GM12878 (cell line): ENCODE data around the gene ISCA2. TPM values are rescaled to one million over a fixed set of nuclear protein-coding genes. Genes with fewer than 3 reads are reported as not detected.

Source experiments
- ATAC-seq: fragments of 200-7000 bp; cut with Tn5 transposase; 3 replicates; pipeline ENCODE4 v1.9.1; 2020; ENCODE audit warnings: mild to moderate bottlenecking, moderate library complexity
- BruUV-seq: library from RNA; stranded (reverse); fragments of 400-500 nt; replicated peaks from 2 replicates; lab custom pipeline; 2021; lab: Mats Ljungman, UMichigan
- CTCF ChIA-PET: fragments of 300-600 bp; sonication (Branson Sonifier 250); formaldehyde crosslinking; extraction: SDS; loops from one replicate; lab custom pipeline; 2021; ENCODE audit warnings: inconsistent platforms; lab: Yijun Ruan, JAX
- POLR2A ChIA-PET: fragments of 350-600 bp; formaldehyde crosslinking; extraction: SDS; loops from one replicate; lab custom pipeline; 2021; ENCODE audit warnings: inconsistent platforms; lab: Charles Lee
- RAD21 ChIA-PET: fragments of 300-600 bp; sonication (Branson Sonifier 250); formaldehyde crosslinking; loops from one replicate; lab custom pipeline; 2023; ENCODE audit warnings: antibody characterized with exemption; ENCODE audit not compliant: unreplicated experiment; lab: Charles Lee
- SMC1A ChIA-PET: fragments of 300-600 bp; sonication (Branson Sonifier 250); formaldehyde crosslinking; loops from one replicate; lab custom pipeline; 2023; ENCODE audit not compliant: unreplicated experiment, uncharacterized antibody; lab: Charles Lee
- DNase-seq: peaks from one replicate; pipeline ENCODE4 v3.0.0-alpha.2; 2011; ENCODE audit warnings: low read depth, low spot score
- FAIRE-seq: peaks from 3 replicates; lab custom pipeline; 2011; peaks lifted over from hg19 to GRCh38; lab: Jason Lieb, UNC
- H2AFZ ChIP-seq: 2 replicates; pipeline ENCODE4 v1.6.0; 2011; ENCODE audit warnings: low read depth, low read length, control low read depth; ENCODE audit not compliant: control insufficient read depth
- H3K27ac ChIP-seq: 2 replicates; pipeline ENCODE4 v1.5.1; 2011; ENCODE audit warnings: control low read depth; ENCODE audit not compliant: control insufficient read depth, insufficient read depth
- H3K27me3 ChIP-seq, 2 experiments: replicated peaks in 1 of 2; 2 replicates each; pipeline versions ENCODE4 v1.6.0 to v1.6.1; 2011; ENCODE audit warnings: low read length in 1 of 2; ENCODE audit not compliant: control insufficient read depth in 2 of 2, insufficient read depth in 2 of 2
- H3K36me3 ChIP-seq, 2 experiments: 2 replicates each; pipeline ENCODE4 v1.5.1; 2011; ENCODE audit warnings: low read length in 1 of 2; ENCODE audit not compliant: control insufficient read depth in 2 of 2, insufficient read depth in 2 of 2
- H3K4me1 ChIP-seq: 2 replicates; pipeline ENCODE4 v1.6.1; 2011; ENCODE audit warnings: mild to moderate bottlenecking, low read length, moderate library complexity, mixed read lengths; ENCODE audit not compliant: control insufficient read depth, insufficient read depth
- H3K4me2 ChIP-seq: 2 replicates; pipeline ENCODE4 v1.6.0; 2011; ENCODE audit warnings: control low read depth; ENCODE audit not compliant: control insufficient read depth, insufficient read depth
- H3K4me3 ChIP-seq: fragments of 200-600 bp; sonication (generic); 2 replicates; pipeline ENCODE4 v1.5.1; 2016
- H3K79me2 ChIP-seq: 2 replicates; pipeline ENCODE4 v1.6.0; 2011; ENCODE audit warnings: low read length; ENCODE audit not compliant: control insufficient read depth, insufficient read depth
- H3K9ac ChIP-seq: 2 replicates; pipeline ENCODE4 v1.8.0; 2011; ENCODE audit warnings: low read length, control low read depth, mixed read lengths; ENCODE audit not compliant: control insufficient read depth, insufficient read depth
- H3K9me3 ChIP-seq: replicated peaks from 3 replicates; pipeline ENCODE4 v1.5.1; 2011; ENCODE audit warnings: mild to moderate bottlenecking, low read length; ENCODE audit not compliant: control insufficient read depth, insufficient read depth
- H4K20me1 ChIP-seq: 2 replicates; pipeline ENCODE4 v1.6.0; 2011; ENCODE audit not compliant: control insufficient read depth, insufficient read depth
- BCLAF1 ChIP-seq: fragments of 450-650 bp; IDR thresholded peaks from 2 replicates; pipeline ENCODE4 v1.6.1; 2017; ENCODE audit warnings: antibody characterized with exemption, mild to moderate bottlenecking, moderate library complexity
- CBX5 ChIP-seq: sonication (generic); IDR thresholded peaks from 2 replicates; pipeline ENCODE4 v1.6.1; 2016; ENCODE audit warnings: low read depth, moderate library complexity, mild to moderate bottlenecking, inconsistent platforms
- CEBPB ChIP-seq, 2 experiments: fragments of 150-350 bp in 1 of 2; IDR thresholded peaks; 2 replicates each; pipeline ENCODE4 v1.6.1; 2012 to 2014; ENCODE audit warnings: low read depth in 2 of 2, low read length in 2 of 2, borderline replicate concordance in 1 of 2, inconsistent platforms in 1 of 2
- CHD4 ChIP-seq: fragments of 200-600 bp; sonication (generic); IDR thresholded peaks from 2 replicates; pipeline ENCODE4 v1.6.1; 2016; ENCODE audit warnings: mild to moderate bottlenecking
- EP300 ChIP-seq, 2 experiments: fragments of 150-350 bp in 1 of 2; IDR thresholded peaks; 2 replicates each; pipeline ENCODE4 v1.6.1; 2011 to 2012; ENCODE audit warnings: low read depth in 2 of 2, low read length in 2 of 2, borderline replicate concordance in 1 of 2, improper control_type of control experiment in 1 of 2, inconsistent platforms in 1 of 2; ENCODE audit not compliant: control insufficient read depth in 1 of 2
- FOS ChIP-seq: IDR thresholded peaks from 3 replicates; pipeline ENCODE4 v1.6.1; 2011; ENCODE audit warnings: borderline replicate concordance; ENCODE audit not compliant: insufficient read length; ENCODE audit errors: extremely low read depth
- NFIC ChIP-seq: IDR thresholded peaks from 2 replicates; pipeline ENCODE4 v1.6.1; 2012; ENCODE audit warnings: low read depth, mild to moderate bottlenecking, inconsistent platforms, low read length, moderate library complexity
- NRF1 ChIP-seq: conservative IDR thresholded peaks from 2 replicates; pipeline ENCODE4 v1.6.1; 2011; ENCODE audit warnings: mild to moderate bottlenecking, low read depth, low read length, improper control_type of control experiment
- RAD51 ChIP-seq: fragments of 450-650 bp; IDR thresholded peaks from 2 replicates; pipeline ENCODE4 v1.6.1; 2016; ENCODE audit warnings: moderate library complexity, mild to moderate bottlenecking, inconsistent platforms
- RB1 ChIP-seq: fragments of 450-650 bp; formaldehyde crosslinking; IDR thresholded peaks from 2 replicates; pipeline ENCODE4 v1.6.1; 2017; ENCODE audit warnings: mild to moderate bottlenecking, borderline replicate concordance
- SIX5 ChIP-seq: IDR thresholded peaks from 2 replicates; pipeline ENCODE4 v1.6.1; 2011; ENCODE audit warnings: mild to moderate bottlenecking, low read depth, low read length, moderate library complexity; ENCODE audit not compliant: severe bottlenecking
- SRF ChIP-seq, 2 experiments: IDR thresholded peaks; 2 replicates each; pipeline ENCODE4 v1.6.1; 2011; ENCODE audit warnings: low read depth in 2 of 2, low read length in 2 of 2, mild to moderate bottlenecking in 1 of 2, moderate library complexity in 1 of 2
- STAT1 ChIP-seq: fragments of 450-650 bp; conservative IDR thresholded peaks from 2 replicates; pipeline ENCODE4 v1.6.1; 2014; ENCODE audit warnings: antibody characterized with exemption, mild to moderate bottlenecking
- SUZ12 ChIP-seq: fragments of 200-600 bp; sonication (generic); IDR thresholded peaks from one replicate; pipeline ENCODE4 v1.6.1; 2018; ENCODE audit warnings: antibody characterized with exemption, mild to moderate bottlenecking; ENCODE audit not compliant: unreplicated experiment
- TBL1XR1 ChIP-seq: IDR thresholded peaks from 2 replicates; pipeline ENCODE4 v1.6.1; 2012; ENCODE audit warnings: low read depth, low read length, improper control_type of control experiment
- ZNF274 ChIP-seq: IDR thresholded peaks from one replicate; pipeline ENCODE4 v1.8.0; 2011; ENCODE audit not compliant: insufficient read length, insufficient read depth
- WGBS: methylation state at CpG from one replicate; pipeline ENCODE4 v1.1.6; 2016; ENCODE audit warnings: low lambda C conversion rate; ENCODE audit not compliant: insufficient replicate concordance, insufficient coverage; ENCODE audit errors: missing lambda C conversion rate; 5-methylcytosine and 5-hydroxymethylcytosine counted together
- in situ Hi-C: fragments of 300-500 bp; cut with MboI; formaldehyde crosslinking; loops from 9 replicates; pipeline ENCODE4 v1.14.3; 2018; ENCODE audit warnings: mixed read lengths
- intact Hi-C: fragments of 100-400 bp; cut with micrococcal nuclease; formaldehyde crosslinking; loops from one replicate; pipeline ENCODE4 v1.14.2; 2022; ENCODE audit not compliant: unreplicated experiment
- polyA plus RNA-seq, 11 experiments: library from polyadenylated mRNA; depleted of rRNA in 4 of 11; unstranded in 6 of 11; stranded (reverse) in 5 of 11; fragments of >200 nt; fragmentation: Nextera tagmentation in 4 of 11; fragmentation: Illumina TruSeq in 1 of 11; extraction: Ambion mirVana in 4 of 11; extraction: Trizol in 1 of 11; gene quantifications; 1 replicate in 1 of 11; 2 replicates in 10 of 11; pipeline versions ENCODE4 v1.2.1 to v1.2.3, GENCODE V29; 2011 to 2016; ENCODE audit warnings: inconsistent platforms in 2 of 11, missing spikeins in 2 of 11, low read depth in 1 of 11
- total RNA-seq, 4 experiments: library from RNA; depleted of rRNA in 3 of 4; stranded (reverse); fragments of >200 nt in 3 of 4; fragmentation: Illumina TruSeq in 1 of 4; extraction: Trizol in 1 of 4; gene quantifications; 2 replicates each; pipeline versions ENCODE4 v1.2.1 to v1.2.3, GENCODE V29; 2013 to 2021
- TF ChIP-seq, protein P1 (sequence below): fragments of 450-650 bp; conservative IDR thresholded peaks from 2 replicates; pipeline ENCODE4 v1.6.1; 2017; ENCODE audit warnings: mild to moderate bottlenecking, moderate library complexity

Gene ISCA2
- total and polyA plus RNA-seq, 10 of the 15 experiments (the other 5 are each of a cell fraction or from before 2014, with no cell fraction given), result 7.5 to 116 (median 32.5) TPM

- intact Hi-C loops, result no loop called here
Measured at GRCh38 chr14:74507085-74507484, 13.5 kb downstream of the ISCA2 start.

GRCh38 chr14:74507840-74508239, 14.3 kb downstream of the ISCA2 start:
- POLR2A ChIA-PET, result no interaction called here
- no peak for DNase-seq
- Histone ChIP-seq H2AFZ (no peak overlapping the region), H3K79me2 (no peaks in the 10 kb centered on the region), H3K36me3 (no peaks in the 10 kb centered on the region), H3K4me3 (no peak overlapping the region), H3K4me1 (no peaks in the 10 kb centered on the region), H3K27ac (no peak overlapping the region), H3K9ac (no peak overlapping the region), H4K20me1 (no peaks in the 10 kb centered on the region), H3K9me3 (no peaks in the 10 kb centered on the region), H3K27me3 (no peaks in the 10 kb centered on the region; a peak in 1 of 4 replicates), H3K4me2 (no peak overlapping the region)
- no TSS peak for BruUV-seq
- intact Hi-C loops (no loop called here), in situ Hi-C loops (no loop called here)
- RAD21 ChIA-PET, result no interaction called here
- no peak for FAIRE-seq
- no peak for ATAC-seq
- WGBS, result 2% methylated on average over 4 of the region's 5 CpGs
- CTCF ChIA-PET, result no interaction called here
- SMC1A ChIA-PET, result no interaction called here
- TF ChIP-seq RAD51, result no peak
- TF ChIP-seq NRF1, result no peak
- no peak for TF ChIP-seq TBL1XR1
- TF ChIP-seq BCLAF1, result no peak
- TF ChIP-seq FOS, result no peak
- TF ChIP-seq STAT1, result no peak
- no peak for TF ChIP-seq SIX5
- TF ChIP-seq EP300 (IDR thresholded peaks at IDR 0.05; ENCODE audit: borderline replicate concordance in 1 of 2, control insufficient read depth in 1 of 2, low read depth in 2 of 2, low read length in 2 of 2), result no peak

More at GRCh38 chr14:74507085-74507484, 13.5 kb downstream of the ISCA2 start:
- no peaks in the 10 kb centered on the region for H3K9me3 ChIP-seq
- H3K27me3 ChIP-seq, result no peaks in the 10 kb centered on the region; a peak in 1 of 4 replicates
- ChIA-PET POLR2A (no interaction called here), RAD21 (no interaction called here), SMC1A (no interaction called here), CTCF (no interaction called here)
- H3K36me3 ChIP-seq, result no peaks in the 10 kb centered on the region
- BruUV-seq, result no TSS peak
- FAIRE-seq (no peak), DNase-seq (no peak), ATAC-seq (no peak)
- no peak overlapping the region for H3K9ac ChIP-seq
- no peaks in the 10 kb centered on the region for H3K79me2 ChIP-seq
- no peak overlapping the region for H3K4me2 ChIP-seq
- H2AFZ ChIP-seq, result no peak overlapping the region
- TF ChIP-seq CBX5, result no peak
- TF ChIP-seq ZNF274, result no peak
- TF ChIP-seq SRF (IDR thresholded peaks at IDR 0.05; ENCODE audit: low read depth in 2 of 2, low read length in 2 of 2), result no peak
- TF ChIP-seq RB1, result no peak
- no peak for TF ChIP-seq SUZ12
- TF ChIP-seq, protein P1, sequence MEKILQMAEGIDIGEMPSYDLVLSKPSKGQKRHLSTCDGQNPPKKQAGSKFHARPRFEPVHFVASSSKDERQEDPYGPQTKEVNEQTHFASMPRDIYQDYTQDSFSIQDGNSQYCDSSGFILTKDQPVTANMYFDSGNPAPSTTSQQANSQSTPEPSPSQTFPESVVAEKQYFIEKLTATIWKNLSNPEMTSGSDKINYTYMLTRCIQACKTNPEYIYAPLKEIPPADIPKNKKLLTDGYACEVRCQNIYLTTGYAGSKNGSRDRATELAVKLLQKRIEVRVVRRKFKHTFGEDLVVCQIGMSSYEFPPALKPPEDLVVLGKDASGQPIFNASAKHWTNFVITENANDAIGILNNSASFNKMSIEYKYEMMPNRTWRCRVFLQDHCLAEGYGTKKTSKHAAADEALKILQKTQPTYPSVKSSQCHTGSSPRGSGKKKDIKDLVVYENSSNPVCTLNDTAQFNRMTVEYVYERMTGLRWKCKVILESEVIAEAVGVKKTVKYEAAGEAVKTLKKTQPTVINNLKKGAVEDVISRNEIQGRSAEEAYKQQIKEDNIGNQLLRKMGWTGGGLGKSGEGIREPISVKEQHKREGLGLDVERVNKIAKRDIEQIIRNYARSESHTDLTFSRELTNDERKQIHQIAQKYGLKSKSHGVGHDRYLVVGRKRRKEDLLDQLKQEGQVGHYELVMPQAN, result no peak
- TF ChIP-seq CHD4, result no peak
- TF ChIP-seq CEBPB (IDR thresholded peaks at IDR 0.05; ENCODE audit: borderline replicate concordance in 1 of 2, low read depth in 2 of 2, low read length in 2 of 2), result no peak
- no peak for TF ChIP-seq NFIC
- no peak overlapping the region for H3K4me3 ChIP-seq
- no peaks in the 10 kb centered on the region for H4K20me1 ChIP-seq
- in situ Hi-C loops, result no loop called here
- WGBS, result 45% methylated on average over 8 of the region's 8 CpGs
- H3K4me1 ChIP-seq, result no peaks in the 10 kb centered on the region
- no peak overlapping the region for H3K27ac ChIP-seq
